Neuronal stem cell (in vitro differentiated cells): ENCODE results near the gene ZNF202.

Experiments used
- DNase-seq: peaks from one replicate; pipeline ENCODE4 v3.0.0-alpha.2; 2013; ENCODE audit warnings: low spot score
- H2AFZ ChIP-seq: one replicate; pipeline ENCODE4 v1.6.1; 2013; ENCODE audit warnings: mild to moderate bottlenecking, low read length, inconsistent platforms
- H2AK5ac ChIP-seq: 2 replicates; pipeline ENCODE4 v1.6.1; 2013; ENCODE audit warnings: low read depth, mild to moderate bottlenecking, inconsistent platforms, low read length, moderate library complexity, mixed read lengths
- H2BK120ac ChIP-seq: 2 replicates; pipeline ENCODE4 v1.6.1; 2013; ENCODE audit warnings: low read depth, mild to moderate bottlenecking, inconsistent platforms, low read length, moderate library complexity, mixed read lengths
- H2BK12ac ChIP-seq: one replicate; pipeline ENCODE4 v1.6.1; 2013; ENCODE audit warnings: low read length, inconsistent platforms
- H2BK15ac ChIP-seq: 2 replicates; pipeline ENCODE4 v1.6.1; 2013; ENCODE audit warnings: mild to moderate bottlenecking, low read length, inconsistent platforms, mixed read lengths
- H2BK5ac ChIP-seq: one replicate; pipeline ENCODE4 v1.6.1; 2013; ENCODE audit warnings: inconsistent platforms, mild to moderate bottlenecking, low read length, moderate library complexity
- H3K14ac ChIP-seq: one replicate; pipeline ENCODE4 v1.6.1; 2013; ENCODE audit warnings: low read length, inconsistent platforms
- H3K18ac ChIP-seq: 2 replicates; pipeline ENCODE4 v1.6.1; 2013; ENCODE audit warnings: low read length, inconsistent platforms
- H3K23ac ChIP-seq: 2 replicates; pipeline ENCODE4 v1.6.1; 2013; ENCODE audit warnings: low read depth, mild to moderate bottlenecking, mixed read lengths, low read length, inconsistent platforms; ENCODE audit not compliant: poor library complexity
- H3K27ac ChIP-seq: replicated peaks from 3 replicates; pipeline ENCODE4 v1.5.1; 2013; ENCODE audit warnings: low read length, inconsistent platforms
- H3K27me3 ChIP-seq, 3 experiments: 2 replicates each; pipeline ENCODE4 v1.6.1; 2013; ENCODE audit warnings: low read length in 3 of 3, mild to moderate bottlenecking in 2 of 3, inconsistent platforms in 1 of 3, low read depth in 1 of 3, mixed read lengths in 1 of 3, moderate library complexity in 1 of 3; ENCODE audit not compliant: control insufficient read depth in 3 of 3, insufficient read depth in 3 of 3
- H3K36me3 ChIP-seq, 2 donors: replicated peaks in 1 of 2; 2 replicates each; pipeline ENCODE4 v1.6.1; 2013; ENCODE audit warnings: low read length in 2 of 2; ENCODE audit not compliant: control insufficient read depth in 2 of 2, insufficient read depth in 2 of 2
- H3K4ac ChIP-seq: 2 replicates; pipeline ENCODE4 v1.6.1; 2013; ENCODE audit warnings: inconsistent platforms, mild to moderate bottlenecking, low read length, moderate library complexity
- H3K4me1 ChIP-seq, 2 donors: 1 replicate in 1 of 2; 2 replicates in 1 of 2; pipeline ENCODE4 v1.6.1; 2013; ENCODE audit warnings: low read length in 2 of 2, low read depth in 1 of 2; ENCODE audit not compliant: control insufficient read depth in 2 of 2, insufficient read depth in 1 of 2
- H3K4me2 ChIP-seq: one replicate; pipeline ENCODE4 v1.6.1; 2013; ENCODE audit warnings: mild to moderate bottlenecking, low read length, inconsistent platforms; ENCODE audit not compliant: insufficient read depth, poor library complexity, severe bottlenecking
- H3K4me3 ChIP-seq, 2 donors: 2 replicates each; pipeline ENCODE4 v1.5.1; 2013; ENCODE audit warnings: low read length in 2 of 2, mild to moderate bottlenecking in 2 of 2, inconsistent platforms in 1 of 2, moderate library complexity in 1 of 2
- H3K79me1 ChIP-seq: one replicate; pipeline ENCODE4 v1.6.1; 2013; ENCODE audit warnings: low read depth, mild to moderate bottlenecking, inconsistent platforms, low read length, moderate library complexity
- H3K9ac ChIP-seq: one replicate; pipeline ENCODE4 v1.6.1; 2013; ENCODE audit warnings: mild to moderate bottlenecking, low read depth, low read length, inconsistent platforms; ENCODE audit not compliant: poor library complexity
- H3K9me3 ChIP-seq, 2 donors: replicated peaks in 1 of 2; 2 replicates each; pipeline versions ENCODE3 to v1.6.1; 2013; ENCODE audit warnings: low read length in 2 of 2, mild to moderate bottlenecking in 2 of 2, inconsistent platforms in 1 of 2, low read depth in 1 of 2, mixed read lengths in 1 of 2, moderate library complexity in 1 of 2; ENCODE audit not compliant: control insufficient read depth in 2 of 2, insufficient read depth in 1 of 2
- H4K8ac ChIP-seq: one replicate; pipeline ENCODE4 v1.6.1; 2013; ENCODE audit warnings: low read depth, mild to moderate bottlenecking, inconsistent platforms, low read length, moderate library complexity
- H4K91ac ChIP-seq: one replicate; pipeline ENCODE4 v1.6.1; 2013; ENCODE audit warnings: low read length, low read depth, mild to moderate bottlenecking, inconsistent platforms; ENCODE audit not compliant: poor library complexity
- WGBS, 2 donors: extraction: QIAGEN DNeasy Blood & Tissue Kit; methylation state at CpG; one replicate each; pipeline ENCODE4 v1.1.7; 2013; ENCODE audit warnings: missing lambda C conversion rate in 2 of 2, mixed read lengths in 1 of 2; ENCODE audit not compliant: insufficient read length in 2 of 2, insufficient replicate concordance in 1 of 2; ENCODE audit errors: extremely low coverage in 2 of 2; 5-methylcytosine and 5-hydroxymethylcytosine counted together

The ZNF202 gene

GRCh38 chr11:123736769-123737168 lies 4.7 kb downstream of the ZNF202 start:
- H3K14ac ChIP-seq: no peak overlapping the region
- H3K27me3 ChIP-seq: no peaks in the 10 kb centered on the region
- H2AFZ ChIP-seq: no peak overlapping the region
- no peak overlapping the region for H4K91ac ChIP-seq
- H3K4me3 ChIP-seq: no peak overlapping the region
- no peak overlapping the region for H3K4ac ChIP-seq
- H2BK12ac ChIP-seq: no peak overlapping the region
- peaks cover 4 to 5% of the 10 kb centered on the region in 2 donors for H3K4me1 ChIP-seq
- H3K9ac ChIP-seq: no peak overlapping the region
- no peak overlapping the region for H2AK5ac ChIP-seq
- no peak overlapping the region for H3K4me2 ChIP-seq
- no peak overlapping the region for H3K18ac ChIP-seq
- WGBS, 2 donors: no CpG with 5 or more reads among the region's 3 CpGs
- H2BK15ac ChIP-seq: no peak overlapping the region
- H4K8ac ChIP-seq: no peak overlapping the region
- no peak for DNase-seq
- no peak overlapping the region for H2BK120ac ChIP-seq
- peaks cover 18 to 77% of the 10 kb centered on the region in 2 donors for H3K36me3 ChIP-seq
- H3K23ac ChIP-seq: no peak overlapping the region
- H3K27ac ChIP-seq: no peak overlapping the region
- H3K79me1 ChIP-seq: no peaks in the 10 kb centered on the region
- H2BK5ac ChIP-seq: no peak overlapping the region
- H3K9me3 ChIP-seq: peaks cover 6 to 25% of the 10 kb centered on the region in 2 donors

- Histone ChIP-seq H3K18ac (no peak overlapping the region), H3K36me3 (peaks cover 55 to 91% of the 10 kb centered on the region in 2 donors), H3K4me1 (no peaks in the 10 kb centered on the region), H3K9me3 (peaks cover 17 to 41% of the 10 kb centered on the region in 2 donors), H3K27me3 (no peaks in the 10 kb centered on the region), H2BK15ac (no peak overlapping the region), H3K4ac (no peak overlapping the region), H3K14ac (no peak overlapping the region), H2BK12ac (no peak overlapping the region), H2AK5ac (no peak overlapping the region), H3K4me2 (no peak overlapping the region), H3K79me1 (no peaks in the 10 kb centered on the region), H3K23ac (no peak overlapping the region), H2AFZ (no peak overlapping the region), H4K91ac (no peak overlapping the region), H3K4me3 (no peak overlapping the region), H3K27ac (no peak overlapping the region), H3K9ac (no peak overlapping the region), H4K8ac (no peak overlapping the region), H2BK120ac (no peak overlapping the region), H2BK5ac (no peak overlapping the region)
- no peak for DNase-seq
- no CpG with 5 or more reads among the region's 8 CpGs for WGBS, 2 donors
Measured at GRCh38 chr11:123729602-123730001, 11.9 kb downstream of the ZNF202 start.

- DNase-seq: no peak
- Histone ChIP-seq H3K18ac (no peak overlapping the region), H2BK12ac (no peak overlapping the region), H2BK5ac (no peak overlapping the region), H3K23ac (no peak overlapping the region), H2AFZ (no peak overlapping the region), H3K4ac (no peak overlapping the region), H3K27ac (no peak overlapping the region), H3K4me1 (no peaks in the 10 kb centered on the region), H3K9ac (no peak overlapping the region), H3K79me1 (no peaks in the 10 kb centered on the region), H3K9me3 (peaks cover 17 to 44% of the 10 kb centered on the region in 2 donors), H3K36me3 (peaks cover 54 to 81% of the 10 kb centered on the region in 2 donors), H2AK5ac (no peak overlapping the region), H4K91ac (no peak overlapping the region), H3K27me3 (no peaks in the 10 kb centered on the region), H3K4me2 (no peak overlapping the region), H2BK15ac (no peak overlapping the region), H2BK120ac (no peak overlapping the region), H4K8ac (no peak overlapping the region), H3K14ac (no peak overlapping the region), H3K4me3 (no peak overlapping the region)
- no CpG with 5 or more reads among the region's 23 CpGs for WGBS, 2 donors
Measured at GRCh38 chr11:123725995-123726655, 15.3 kb downstream of the ZNF202 start.

GRCh38 chr11:123719452-123719851 lies 22.0 kb downstream of the ZNF202 start:
- H3K4ac ChIP-seq: no peak overlapping the region
- peaks cover 0 to 2% of the 10 kb centered on the region in 2 donors for H3K9me3 ChIP-seq
- no peak overlapping the region for H2BK120ac ChIP-seq
- no peaks in the 10 kb centered on the region for H3K27me3 ChIP-seq
- H4K91ac ChIP-seq: no peak overlapping the region
- peaks cover 2 to 14% of the 10 kb centered on the region in 2 donors for H3K36me3 ChIP-seq
- H3K18ac ChIP-seq: no peak overlapping the region
- H2BK12ac ChIP-seq: no peak overlapping the region
- H3K9ac ChIP-seq: no peak overlapping the region
- no peak overlapping the region for H3K14ac ChIP-seq
- no peaks in the 10 kb centered on the region for H3K4me1 ChIP-seq
- no peak overlapping the region for H2BK15ac ChIP-seq
- H2AFZ ChIP-seq: no peak overlapping the region
- H4K8ac ChIP-seq: no peak overlapping the region
- no peak overlapping the region for H3K4me2 ChIP-seq
- DNase-seq: no peak
- no peak overlapping the region for H3K27ac ChIP-seq
- no peak overlapping the region for H2BK5ac ChIP-seq
- WGBS, 2 donors: no CpG with 5 or more reads among the region's 1 CpG
- no peak overlapping the region for H3K23ac ChIP-seq
- H2AK5ac ChIP-seq: no peak overlapping the region
- no peak overlapping the region for H3K4me3 ChIP-seq
- no peaks in the 10 kb centered on the region for H3K79me1 ChIP-seq
